ENCODE measurements around the gene PRKCSH.

The PRKCSH gene

DNA sequence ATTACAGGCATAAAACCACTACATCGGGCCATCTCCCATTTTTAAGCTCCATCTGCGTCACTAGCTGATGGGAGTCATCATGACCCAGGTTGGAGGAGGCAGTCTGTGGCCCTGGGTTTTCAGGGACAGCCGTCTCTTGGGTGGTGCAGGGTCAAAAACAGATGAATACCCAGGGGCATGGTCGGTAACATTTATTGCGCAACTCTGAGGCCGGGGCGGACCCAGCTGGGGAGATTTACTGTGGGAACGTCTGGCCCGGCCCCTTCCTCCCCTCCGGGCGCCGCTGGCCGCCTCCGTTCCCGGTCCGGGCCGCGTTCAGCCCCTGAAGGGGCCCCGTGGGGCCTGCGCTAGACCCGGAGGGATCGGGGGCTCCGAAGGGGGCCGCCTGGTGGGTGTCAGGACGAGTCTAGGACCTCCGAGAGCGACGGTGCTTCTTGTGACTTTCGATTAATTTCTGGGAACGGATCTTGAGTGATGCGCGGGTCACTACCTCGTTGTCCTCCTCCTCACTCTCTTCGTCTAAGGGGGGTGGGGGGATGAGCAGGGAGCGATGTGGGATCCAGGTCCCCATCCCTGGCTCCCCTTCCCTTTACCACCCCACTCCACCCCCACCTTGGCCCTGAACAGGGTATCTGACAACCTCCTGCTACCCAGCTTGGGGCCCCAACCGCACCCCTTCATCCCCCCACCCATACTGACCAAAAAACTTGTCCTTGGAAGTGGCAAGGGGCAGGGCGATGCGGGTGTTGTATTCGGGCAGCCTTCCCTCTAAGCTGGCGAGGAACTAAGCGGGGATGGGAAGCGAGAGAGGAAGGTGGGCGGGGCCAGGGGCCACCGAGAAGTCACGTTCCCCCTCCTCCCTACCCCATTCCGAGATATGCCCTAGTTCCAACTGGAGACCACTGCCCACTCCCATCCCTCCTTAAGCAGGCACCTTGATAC lies 14.7 kb upstream of the PRKCSH start:
- TF ChIP-seq, protein P1, sequence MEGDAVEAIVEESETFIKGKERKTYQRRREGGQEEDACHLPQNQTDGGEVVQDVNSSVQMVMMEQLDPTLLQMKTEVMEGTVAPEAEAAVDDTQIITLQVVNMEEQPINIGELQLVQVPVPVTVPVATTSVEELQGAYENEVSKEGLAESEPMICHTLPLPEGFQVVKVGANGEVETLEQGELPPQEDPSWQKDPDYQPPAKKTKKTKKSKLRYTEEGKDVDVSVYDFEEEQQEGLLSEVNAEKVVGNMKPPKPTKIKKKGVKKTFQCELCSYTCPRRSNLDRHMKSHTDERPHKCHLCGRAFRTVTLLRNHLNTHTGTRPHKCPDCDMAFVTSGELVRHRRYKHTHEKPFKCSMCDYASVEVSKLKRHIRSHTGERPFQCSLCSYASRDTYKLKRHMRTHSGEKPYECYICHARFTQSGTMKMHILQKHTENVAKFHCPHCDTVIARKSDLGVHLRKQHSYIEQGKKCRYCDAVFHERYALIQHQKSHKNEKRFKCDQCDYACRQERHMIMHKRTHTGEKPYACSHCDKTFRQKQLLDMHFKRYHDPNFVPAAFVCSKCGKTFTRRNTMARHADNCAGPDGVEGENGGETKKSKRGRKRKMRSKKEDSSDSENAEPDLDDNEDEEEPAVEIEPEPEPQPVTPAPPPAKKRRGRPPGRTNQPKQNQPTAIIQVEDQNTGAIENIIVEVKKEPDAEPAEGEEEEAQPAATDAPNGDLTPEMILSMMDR (IDR thresholded peaks at IDR 0.05; ENCODE audit: low read depth, low read length, missing control alignments), result no peak
- peak overlapping the region; percentile 11 for H3K4me3 ChIP-seq (ENCODE audit: low read depth, low read length)
- in situ Hi-C loops (cut with HindIII; ENCODE audit: low sequenced_read_pairs), result no loop called here

DNA sequence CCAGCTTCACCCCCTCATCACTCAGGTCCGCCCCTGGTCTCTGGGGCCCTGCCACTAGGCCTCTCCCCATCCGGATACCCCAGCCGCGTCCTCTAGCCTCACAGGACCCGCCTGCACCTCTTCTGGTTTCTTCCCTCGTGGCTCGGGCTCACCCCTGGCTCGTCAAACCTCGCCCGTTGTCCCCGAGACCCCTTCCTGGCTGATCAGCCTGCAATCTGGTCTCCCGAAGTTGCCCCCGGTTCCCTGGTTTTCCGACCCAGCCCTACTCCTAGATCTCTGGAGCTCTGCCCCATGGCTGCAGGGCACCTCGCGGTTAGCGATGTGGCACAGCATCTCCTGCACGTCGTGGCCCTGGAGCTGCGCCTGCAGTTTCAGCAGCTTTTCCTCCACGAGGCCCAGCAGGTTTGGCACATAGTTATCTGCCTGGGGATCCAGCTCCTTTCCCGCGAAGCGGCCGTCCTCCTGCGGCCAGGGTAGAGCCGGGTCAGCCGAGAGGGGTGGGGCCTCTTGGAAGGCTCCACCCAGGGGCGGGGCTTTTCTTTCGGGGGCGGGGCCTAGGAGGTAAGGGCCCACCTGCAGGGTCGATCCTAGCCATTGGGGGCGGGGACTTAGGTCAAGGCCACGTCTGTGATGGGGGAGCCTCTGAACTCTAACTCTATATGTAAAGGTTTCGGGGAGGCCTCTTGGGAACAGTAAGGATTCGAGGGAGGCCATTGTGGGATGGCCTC lies 13.9 kb upstream of the PRKCSH start:
- in situ Hi-C loops (cut with HindIII; ENCODE audit: low sequenced_read_pairs), result no loop called here
- DNase-seq (ENCODE audit: low read depth), result no peak
- no peak overlapping the region for H3K4me3 ChIP-seq (ENCODE audit: low read depth, low read length)
- TF ChIP-seq, protein P1 (IDR thresholded peaks at IDR 0.05; ENCODE audit: low read depth, low read length, missing control alignments), result no peak

More for the DNA sequence above, 14.7 kb upstream of the PRKCSH start:
- no peak for DNase-seq (ENCODE audit: low read depth)

DNA sequence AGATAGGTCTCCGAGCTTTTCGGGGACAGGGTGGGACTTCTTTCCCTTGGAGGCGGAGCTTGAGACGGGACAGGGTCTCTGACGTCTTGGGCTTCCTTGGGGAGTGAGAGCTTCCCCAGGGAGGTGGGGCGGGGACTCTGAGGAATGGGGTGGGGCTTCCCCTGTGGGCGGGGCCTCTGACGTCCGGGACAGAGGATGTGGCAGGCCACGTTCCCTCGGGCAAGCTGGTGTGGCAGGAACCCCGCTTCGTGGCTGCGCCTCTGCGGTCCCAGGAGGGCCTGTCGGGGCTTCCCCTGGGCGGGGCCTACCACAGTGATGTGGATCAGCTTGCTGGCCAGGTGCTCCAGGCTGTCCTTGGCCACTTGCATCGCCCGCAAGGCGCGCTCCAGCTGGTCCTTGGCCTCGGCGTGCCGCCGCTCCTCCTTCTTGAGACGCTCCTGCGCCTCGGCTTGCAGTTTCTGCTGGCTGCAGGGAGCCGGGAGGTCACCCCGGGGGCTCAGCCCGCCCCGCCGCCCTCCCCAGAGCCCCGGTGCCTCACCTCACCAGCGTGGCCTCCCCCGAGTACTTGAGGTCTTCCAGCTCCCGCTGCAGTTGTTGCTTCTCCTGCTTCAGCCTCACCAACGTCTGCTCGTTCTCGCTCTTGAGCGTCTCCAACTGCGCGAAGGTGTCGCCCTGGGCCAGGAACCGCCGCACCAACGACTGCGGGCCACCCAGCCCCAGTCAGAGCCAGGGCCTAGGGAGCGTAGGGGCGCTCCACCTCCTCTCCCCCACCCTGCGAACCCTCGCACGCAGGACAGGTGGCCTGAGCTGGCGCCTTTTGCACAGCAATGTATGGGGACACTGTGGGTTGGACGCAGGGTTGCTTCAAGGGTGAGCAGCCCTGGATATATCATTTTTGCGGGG lies 13.0 kb upstream of the PRKCSH start:
- in situ Hi-C loops (cut with HindIII; ENCODE audit: low sequenced_read_pairs), result no loop called here
- TF ChIP-seq, protein P1 (IDR thresholded peaks at IDR 0.05; ENCODE audit: low read depth, low read length, missing control alignments), result no peak
- no peak overlapping the region for H3K4me3 ChIP-seq (ENCODE audit: low read depth, low read length)
- DNase-seq (ENCODE audit: low read depth), result no peak

DNA sequence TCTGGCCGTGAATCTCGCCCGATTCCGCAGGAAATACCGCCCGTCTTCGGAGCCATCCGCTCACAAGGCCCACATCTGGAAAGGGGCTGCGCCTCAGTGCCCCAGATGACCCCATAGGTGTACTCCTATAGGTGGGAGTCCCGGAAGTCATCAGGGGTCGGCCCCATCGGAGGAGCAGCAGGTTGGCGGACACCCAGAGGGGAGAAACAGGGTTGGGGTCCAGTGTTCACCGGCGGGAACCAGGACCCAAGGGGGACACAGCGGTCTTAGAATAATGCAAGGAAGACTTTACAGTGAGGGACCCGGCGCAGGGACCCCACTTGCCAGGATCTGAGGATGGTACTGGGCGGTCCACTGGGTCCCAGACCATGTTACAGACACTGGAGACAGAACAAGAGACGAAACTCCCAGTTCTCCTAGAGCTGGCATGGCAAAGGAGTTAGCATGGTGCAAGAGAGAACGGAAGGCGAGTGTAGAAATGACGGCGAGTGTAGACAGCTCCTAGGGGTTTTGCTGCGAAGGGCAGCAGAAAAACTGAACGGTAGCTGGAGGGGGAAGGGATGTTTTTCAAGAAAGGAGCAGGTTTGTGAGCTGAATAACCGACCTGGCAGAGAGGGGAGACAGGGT lies 12.2 kb upstream of the PRKCSH start:
- H3K4me3 ChIP-seq (ENCODE audit: low read depth, low read length), result no peak overlapping the region
- no peak for DNase-seq (ENCODE audit: low read depth)
- in situ Hi-C loops (cut with HindIII; ENCODE audit: low sequenced_read_pairs), result no loop called here
- TF ChIP-seq, protein P1 (IDR thresholded peaks at IDR 0.05; ENCODE audit: low read depth, low read length, missing control alignments), result no peak

DNA sequence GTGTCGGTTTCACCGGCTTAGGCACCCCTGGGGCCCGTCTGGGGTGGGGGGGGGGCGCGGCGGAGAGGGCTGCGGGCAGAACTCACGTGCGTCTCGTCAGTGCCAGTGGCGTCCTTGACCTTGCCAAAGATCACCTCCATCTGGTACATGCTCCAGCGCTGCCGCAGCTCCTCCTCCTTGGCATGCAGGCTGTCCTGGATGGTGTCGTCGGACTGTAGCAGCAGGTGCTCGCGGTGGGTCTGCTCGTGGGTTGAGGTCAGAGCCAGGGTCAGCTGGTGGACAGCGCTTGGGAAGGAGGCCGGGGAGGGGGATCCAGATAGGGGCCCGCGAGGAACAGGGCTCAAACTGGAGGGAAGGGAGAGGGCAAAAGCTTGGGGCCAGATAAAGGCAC lies 11.6 kb upstream of the PRKCSH start:
- in situ Hi-C loops (cut with HindIII; ENCODE audit: low sequenced_read_pairs), result no loop called here
- DNase-seq (ENCODE audit: low read depth), result no peak
- H3K4me3 ChIP-seq (ENCODE audit: low read depth, low read length), result no peak overlapping the region
- TF ChIP-seq, protein P1 (IDR thresholded peaks at IDR 0.05; ENCODE audit: low read depth, low read length, missing control alignments), result no peak

Data from astrocyte of the cerebellum (primary cell).